ENCODE measurements around the gene EIF3A.

- TF ChIP-seq POLR2A (IDR thresholded peaks at IDR 0.05; ENCODE audit: low read depth, low read length): no peak
- TF ChIP-seq TAF1 (IDR thresholded peaks at IDR 0.05; ENCODE audit: low read depth, low read length): no peak
- no peak for TF ChIP-seq POLR2AphosphoS5 (IDR thresholded peaks at IDR 0.05; ENCODE audit: low read depth, low read length)
- no peak for TF ChIP-seq SPI1 (IDR thresholded peaks at IDR 0.05; ENCODE audit: low read depth, low read length)
- no peak for TF ChIP-seq POU2F2 (IDR thresholded peaks at IDR 0.05; ENCODE audit: low read depth, low read length)
- TF ChIP-seq PAX5 (IDR thresholded peaks at IDR 0.05; ENCODE audit: insufficient read depth, low read length, severe bottlenecking): no peak
Observed at GRCh38 chr10:119095640-119096039, 15.0 kb upstream of the EIF3A start.
